Glutamatergic neuron (in vitro differentiated cells): ENCODE data around the gene EIF4EBP2. TPM values are rescaled to one million over a fixed set of nuclear protein-coding genes. Genes with fewer than 3 reads are reported as not detected.

Source experiments
- DNase-seq: peaks from one replicate; pipeline ENCODE4 v3.0.0; 2022
- H3K27ac Mint-ChIP-seq: one replicate; pipeline ENCODE4 v1.8.0; 2020; ENCODE audit warnings: mild to moderate bottlenecking, mixed read lengths, inconsistent platforms; ENCODE audit not compliant: unreplicated experiment
- H3K27me3 Mint-ChIP-seq: one replicate; pipeline ENCODE4 v1.8.0; 2020; ENCODE audit warnings: mild to moderate bottlenecking, moderate library complexity, mixed read lengths, inconsistent platforms; ENCODE audit not compliant: unreplicated experiment
- H3K36me3 Mint-ChIP-seq: one replicate; pipeline ENCODE4 v1.8.0; 2020; ENCODE audit warnings: mild to moderate bottlenecking, mixed read lengths, inconsistent platforms; ENCODE audit not compliant: unreplicated experiment
- H3K4me1 Mint-ChIP-seq: one replicate; pipeline ENCODE4 v1.8.0; 2020; ENCODE audit warnings: mild to moderate bottlenecking, low read depth, mixed read lengths, inconsistent platforms; ENCODE audit not compliant: unreplicated experiment
- H3K4me3 Mint-ChIP-seq: one replicate; pipeline ENCODE4 v1.8.0; 2020; ENCODE audit warnings: mild to moderate bottlenecking, mixed read lengths, inconsistent platforms; ENCODE audit not compliant: unreplicated experiment
- H3K9me3 Mint-ChIP-seq: one replicate; pipeline ENCODE4 v1.8.0; 2020; ENCODE audit warnings: mild to moderate bottlenecking, moderate library complexity, mixed read lengths, inconsistent platforms; ENCODE audit not compliant: unreplicated experiment
- long read RNA-seq: library from polyadenylated mRNA; unstranded; transcript quantifications from one replicate; pipeline ENCODE4 v2.0.0, GENCODE V29; 2020; ENCODE audit not compliant: unreplicated experiment
- total RNA-seq: library from RNA; stranded (reverse); fragmentation: NEBNext Ultra II Directional; extraction: Animal tissue kit (Norgen Biotek cat#: 25700); gene quantifications from one replicate; pipeline ENCODE4 v1.2.1, GENCODE V29; 2021; ENCODE audit not compliant: unreplicated experiment
- TF ChIP-seq, protein P1 (sequence below): fragments of 200-600 bp; sonication (generic); IDR thresholded peaks from one replicate; pipeline ENCODE4 v1.5.0; 2021; ENCODE audit not compliant: partially characterized antibody, unreplicated experiment

The EIF4EBP2 gene, protein sequence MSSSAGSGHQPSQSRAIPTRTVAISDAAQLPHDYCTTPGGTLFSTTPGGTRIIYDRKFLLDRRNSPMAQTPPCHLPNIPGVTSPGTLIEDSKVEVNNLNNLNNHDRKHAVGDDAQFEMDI
- total RNA-seq, result 130 TPM
- long read RNA-seq, full-length matches to known transcripts, result 32 of 48 reads
- long read RNA-seq, partial matches to known transcripts, result 4 of 48 reads
- long read RNA-seq, other reads (novel, unspliced or antisense), result 12 of 48 reads

DNA sequence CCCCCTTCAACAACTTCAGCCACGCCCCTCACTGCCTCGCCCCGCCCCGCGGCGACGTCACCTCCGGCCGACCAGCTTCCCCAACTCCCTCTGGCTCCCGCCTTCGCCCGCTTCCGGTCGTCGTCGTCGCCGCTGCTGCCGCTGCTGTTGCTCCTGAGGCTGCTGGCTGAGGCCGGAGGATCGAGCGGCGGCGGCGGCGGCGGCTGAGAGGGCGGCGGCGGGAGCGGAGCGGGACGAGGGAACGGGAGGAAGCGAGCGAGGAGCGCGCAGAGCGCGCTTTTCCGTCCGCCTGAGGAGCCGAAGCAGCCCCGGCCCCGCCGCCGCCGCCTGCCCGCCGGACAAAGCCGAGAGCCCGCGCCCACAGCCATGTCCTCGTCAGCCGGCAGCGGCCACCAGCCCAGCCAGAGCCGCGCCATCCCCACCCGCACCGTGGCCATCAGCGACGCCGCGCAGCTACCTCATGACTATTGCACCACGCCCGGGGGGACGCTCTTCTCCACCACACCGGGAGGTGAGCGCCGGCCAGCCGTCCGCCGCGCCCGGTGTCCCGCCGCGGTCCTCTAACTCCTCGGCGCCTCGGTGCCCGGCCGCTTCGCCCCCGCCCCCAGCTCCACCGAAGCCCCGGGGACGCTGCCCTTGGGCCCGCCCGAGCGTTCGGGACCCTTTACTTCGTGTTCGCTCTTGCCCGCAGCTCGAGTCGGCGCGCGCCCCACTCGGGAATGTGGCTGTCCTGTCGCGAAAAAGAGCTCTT lies at the start of gene EIF4EBP2:
Gene EIF4EBP2, plus strand, starts transcription at position 110 of the 751 bp plus-strand sequence. Its CDS starts 257 bp downstream, at position 367.
- H3K9me3 Mint-ChIP-seq, result peaks cover 6% of the 10 kb centered on the region
- H3K4me1 Mint-ChIP-seq, result peaks cover 22% of the 10 kb centered on the region
- H3K27me3 Mint-ChIP-seq, result peaks cover 6% of the 10 kb centered on the region
- peak; percentile 99 for DNase-seq
- peaks cover 6% of the 10 kb centered on the region for H3K36me3 Mint-ChIP-seq
- H3K27ac Mint-ChIP-seq, result peak within 1 kb of the TSS; percentile 90
- H3K4me3 Mint-ChIP-seq, result peak within 1 kb of the TSS; percentile 99
- TF ChIP-seq, protein P1, sequence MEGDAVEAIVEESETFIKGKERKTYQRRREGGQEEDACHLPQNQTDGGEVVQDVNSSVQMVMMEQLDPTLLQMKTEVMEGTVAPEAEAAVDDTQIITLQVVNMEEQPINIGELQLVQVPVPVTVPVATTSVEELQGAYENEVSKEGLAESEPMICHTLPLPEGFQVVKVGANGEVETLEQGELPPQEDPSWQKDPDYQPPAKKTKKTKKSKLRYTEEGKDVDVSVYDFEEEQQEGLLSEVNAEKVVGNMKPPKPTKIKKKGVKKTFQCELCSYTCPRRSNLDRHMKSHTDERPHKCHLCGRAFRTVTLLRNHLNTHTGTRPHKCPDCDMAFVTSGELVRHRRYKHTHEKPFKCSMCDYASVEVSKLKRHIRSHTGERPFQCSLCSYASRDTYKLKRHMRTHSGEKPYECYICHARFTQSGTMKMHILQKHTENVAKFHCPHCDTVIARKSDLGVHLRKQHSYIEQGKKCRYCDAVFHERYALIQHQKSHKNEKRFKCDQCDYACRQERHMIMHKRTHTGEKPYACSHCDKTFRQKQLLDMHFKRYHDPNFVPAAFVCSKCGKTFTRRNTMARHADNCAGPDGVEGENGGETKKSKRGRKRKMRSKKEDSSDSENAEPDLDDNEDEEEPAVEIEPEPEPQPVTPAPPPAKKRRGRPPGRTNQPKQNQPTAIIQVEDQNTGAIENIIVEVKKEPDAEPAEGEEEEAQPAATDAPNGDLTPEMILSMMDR, result no peak

DNA sequence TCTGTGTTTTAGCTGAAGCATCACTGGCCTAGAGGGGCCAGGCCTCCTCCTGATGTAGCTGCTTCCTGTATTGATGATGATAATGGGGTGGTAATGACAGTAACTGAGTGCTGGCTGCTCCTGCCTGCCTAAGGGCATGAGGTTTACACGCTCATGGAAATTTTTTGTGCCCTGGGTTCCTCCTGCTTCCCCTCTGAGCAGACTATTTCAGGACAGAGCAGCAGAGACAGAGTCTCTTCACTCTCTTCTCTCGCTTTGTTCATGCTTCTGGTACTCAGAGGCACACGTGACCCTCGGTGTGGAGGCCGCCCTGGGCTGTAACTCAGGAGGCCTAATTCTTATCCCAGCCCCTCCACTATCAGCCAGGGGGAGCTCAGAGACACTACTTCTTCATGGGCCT lies 49.4 kb upstream of the EIF4EBP2 start:
- Mint-ChIP-seq H3K4me1 (peaks cover 32% of the 10 kb centered on the region), H3K4me3 (no peak overlapping the region), H3K27ac (peak overlapping the region; percentile 59), H3K27me3 (peaks cover 11% of the 10 kb centered on the region), H3K36me3 (no peaks in the 10 kb centered on the region), H3K9me3 (no peaks in the 10 kb centered on the region)
- no peak for DNase-seq
- TF ChIP-seq, protein P1, result no peak

DNA sequence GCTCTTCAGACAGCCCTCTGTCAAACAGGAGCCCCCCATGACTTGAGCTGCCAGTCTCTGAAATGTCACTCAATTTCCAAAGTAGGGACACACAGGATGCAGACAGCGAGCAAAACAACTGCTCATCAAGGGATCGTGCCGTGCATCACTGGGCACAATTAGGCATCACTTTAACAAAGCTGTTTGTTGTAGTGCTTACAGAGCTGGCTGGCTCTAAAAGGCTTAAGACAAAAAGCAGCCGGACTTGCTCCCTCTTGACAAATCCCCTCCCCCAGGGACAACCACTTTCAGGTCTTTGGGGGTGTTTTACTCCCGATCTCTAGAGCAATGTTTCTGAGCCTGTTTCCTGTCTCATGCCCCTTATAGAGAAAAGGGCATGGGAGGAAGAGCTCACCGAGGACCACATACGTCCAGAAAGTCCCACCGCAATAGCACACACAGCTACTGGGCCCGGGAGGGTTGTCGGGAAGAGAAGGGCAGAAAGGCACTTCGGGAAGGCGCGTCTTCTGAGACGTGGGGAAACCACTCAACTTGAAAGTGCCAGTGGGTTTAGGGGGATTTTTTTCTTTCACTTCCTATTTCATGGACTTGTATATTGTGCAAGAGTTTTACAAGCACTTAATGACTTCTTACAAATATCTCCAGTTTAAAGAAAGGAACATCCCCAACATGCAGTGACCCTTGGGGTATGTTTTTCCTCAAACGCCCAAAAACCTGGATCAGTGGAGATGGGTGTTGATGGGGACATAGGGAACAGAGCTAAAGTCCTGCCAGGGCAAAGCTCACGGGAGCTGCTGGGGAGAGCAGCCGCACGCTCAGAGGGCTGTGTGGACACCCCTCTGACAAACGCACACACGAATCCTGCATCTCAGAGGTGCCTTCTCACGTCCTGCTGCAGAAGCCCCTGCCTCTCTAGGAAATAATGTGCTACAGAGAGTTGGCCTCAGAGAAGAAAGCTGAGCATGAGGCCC lies 48.6 kb upstream of the EIF4EBP2 start:
- TF ChIP-seq, protein P1, result no peak
- H3K4me1 Mint-ChIP-seq, result peaks cover 34% of the 10 kb centered on the region
- peaks cover 2% of the 10 kb centered on the region for H3K9me3 Mint-ChIP-seq
- H3K27ac Mint-ChIP-seq, result peak overlapping the region; percentile 59
- no peaks in the 10 kb centered on the region for H3K36me3 Mint-ChIP-seq
- no peak for DNase-seq
- peak overlapping the region; percentile 55 for H3K4me3 Mint-ChIP-seq
- H3K27me3 Mint-ChIP-seq, result peaks cover 12% of the 10 kb centered on the region

DNA sequence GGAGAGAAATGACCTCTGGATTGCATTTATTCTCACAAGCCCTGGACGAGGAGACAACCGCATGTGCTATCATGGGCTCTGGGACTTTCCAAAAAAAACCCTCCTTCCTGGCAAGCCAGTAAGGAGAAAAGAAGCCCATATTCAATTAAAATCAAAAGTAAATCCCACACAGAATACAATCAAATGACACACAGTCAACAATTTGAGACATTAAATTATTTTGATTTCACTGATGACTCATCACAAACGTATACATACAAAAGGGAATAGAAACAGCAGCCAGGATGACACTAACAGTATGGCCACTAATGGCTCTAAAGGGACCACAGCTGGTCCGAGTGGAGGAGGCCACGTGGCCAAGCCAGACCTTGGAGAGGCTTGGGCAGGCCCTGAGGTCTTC lies 46.4 kb upstream of the EIF4EBP2 start:
- peak overlapping the region; percentile 28 for H3K27ac Mint-ChIP-seq
- DNase-seq, result no peak
- TF ChIP-seq, protein P1, result no peak

More for the DNA sequence above, 46.4 kb upstream of the EIF4EBP2 start:
- Mint-ChIP-seq H3K9me3 (peaks cover 5% of the 10 kb centered on the region), H3K27me3 (peaks cover 14% of the 10 kb centered on the region), H3K4me1 (peaks cover 30% of the 10 kb centered on the region), H3K36me3 (no peaks in the 10 kb centered on the region), H3K4me3 (no peak overlapping the region)
